Activated naive CD4-positive, alpha-beta T cell treated with anti-CD3 and anti-CD28 coated beads, Interleukin-2, amount 50 U/mL, for 24 hours (primary cell): Measurements from ENCODE around the gene IL10RB.

ENCODE experiments used
- H3K27ac Mint-ChIP-seq: one replicate; pipeline ENCODE4 v1.8.0; 2021; ENCODE audit warnings: mild to moderate bottlenecking, mixed read lengths
- H3K27me3 Mint-ChIP-seq: one replicate; pipeline ENCODE4 v1.8.0; 2021; ENCODE audit warnings: mixed read lengths
- H3K36me3 Mint-ChIP-seq: one replicate; pipeline ENCODE4 v1.8.0; 2021; ENCODE audit warnings: mixed read lengths
- H3K4me1 Mint-ChIP-seq: one replicate; pipeline ENCODE4 v1.8.0; 2021; ENCODE audit warnings: mixed read lengths
- H3K4me3 Mint-ChIP-seq: one replicate; pipeline ENCODE4 v1.8.0; 2021; ENCODE audit warnings: mild to moderate bottlenecking, mixed read lengths
- H3K9me3 Mint-ChIP-seq: one replicate; pipeline ENCODE4 v1.8.0; 2021; ENCODE audit warnings: mixed read lengths

IL10RB gene

GRCh38 chr21:33268737-33269441 is 2.7 kb downstream of the IL10RB start:
- H3K27me3 Mint-ChIP-seq, result no peaks in the 10 kb centered on the region
- peaks cover 16% of the 10 kb centered on the region for H3K36me3 Mint-ChIP-seq
- peaks cover 71% of the 10 kb centered on the region for H3K4me1 Mint-ChIP-seq
- H3K4me3 Mint-ChIP-seq, result peak overlapping the region; percentile 98
- no peaks in the 10 kb centered on the region for H3K9me3 Mint-ChIP-seq
- peak overlapping the region; percentile 93 for H3K27ac Mint-ChIP-seq

GRCh38 chr21:33270986-33271385 is 4.8 kb downstream of the IL10RB start:
- Mint-ChIP-seq H3K36me3 (peaks cover 15% of the 10 kb centered on the region), H3K4me3 (no peak overlapping the region), H3K9me3 (no peaks in the 10 kb centered on the region), H3K27me3 (no peaks in the 10 kb centered on the region), H3K4me1 (peaks cover 63% of the 10 kb centered on the region), H3K27ac (no peak overlapping the region)

DNA sequence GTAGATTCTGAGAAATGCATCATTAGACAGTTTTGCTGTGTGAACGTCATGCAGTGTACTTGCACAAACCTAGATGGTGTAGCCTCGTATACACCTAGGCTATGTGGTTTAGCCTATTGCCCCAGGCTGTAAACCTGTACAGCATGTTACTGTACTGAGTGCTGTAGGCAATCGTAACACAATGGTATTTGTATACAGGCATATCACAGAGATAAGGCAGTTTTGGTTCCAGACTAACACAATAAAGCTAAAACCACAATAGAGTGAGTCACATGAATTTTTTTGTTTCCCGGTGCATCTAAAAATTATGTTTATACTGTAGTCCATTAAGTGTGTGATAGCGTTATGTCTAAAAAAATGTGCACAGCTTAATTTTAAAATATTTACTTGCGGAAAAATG is 6.9 kb downstream of the IL10RB start:
- no peaks in the 10 kb centered on the region for H3K27me3 Mint-ChIP-seq
- no peaks in the 10 kb centered on the region for H3K9me3 Mint-ChIP-seq
- no peak overlapping the region for H3K27ac Mint-ChIP-seq
- H3K4me1 Mint-ChIP-seq, result peaks cover 52% of the 10 kb centered on the region
- no peak overlapping the region for H3K4me3 Mint-ChIP-seq
- peaks cover 24% of the 10 kb centered on the region for H3K36me3 Mint-ChIP-seq

GRCh38 chr21:33278721-33279120 is 12.6 kb downstream of the IL10RB start:
- Mint-ChIP-seq H3K9me3 (no peaks in the 10 kb centered on the region), H3K27me3 (no peaks in the 10 kb centered on the region), H3K4me3 (no peak overlapping the region), H3K4me1 (peaks cover 17% of the 10 kb centered on the region), H3K36me3 (peaks cover 30% of the 10 kb centered on the region), H3K27ac (no peak overlapping the region)

DNA sequence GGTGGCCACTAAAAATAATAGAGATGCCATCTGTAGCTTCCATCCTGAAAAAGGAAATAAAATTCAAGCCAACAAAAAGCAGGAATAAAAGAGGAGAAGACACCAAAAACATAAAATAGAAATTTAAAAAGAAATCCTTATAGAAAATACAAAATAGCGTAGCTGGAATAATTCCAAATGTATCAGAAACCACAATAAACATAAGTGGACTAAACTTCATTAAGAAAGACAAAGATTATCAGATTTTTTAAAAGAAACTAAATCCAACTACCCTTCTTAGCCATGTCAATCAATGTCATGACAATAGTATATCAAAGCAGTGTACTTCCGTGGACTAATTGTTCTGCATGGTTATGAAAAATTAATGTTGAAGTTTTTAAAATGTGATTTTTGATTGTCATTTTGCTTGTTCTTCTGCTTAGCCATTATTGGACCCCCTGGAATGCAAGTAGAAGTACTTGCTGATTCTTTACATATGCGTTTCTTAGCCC is 13.2 kb downstream of the IL10RB start:
- Mint-ChIP-seq H3K27ac (peak overlapping the region; percentile 18), H3K4me3 (no peak overlapping the region), H3K27me3 (no peaks in the 10 kb centered on the region), H3K36me3 (peaks cover 30% of the 10 kb centered on the region), H3K4me1 (peaks cover 15% of the 10 kb centered on the region), H3K9me3 (no peaks in the 10 kb centered on the region)

- Mint-ChIP-seq H3K4me1 (peaks cover 11% of the 10 kb centered on the region), H3K4me3 (no peak overlapping the region), H3K27ac (no peak overlapping the region), H3K9me3 (no peaks in the 10 kb centered on the region), H3K27me3 (no peaks in the 10 kb centered on the region), H3K36me3 (peaks cover 34% of the 10 kb centered on the region)
Measured at GRCh38 chr21:33281096-33281652, 15.0 kb downstream of the IL10RB start.

GRCh38 chr21:33283203-33283602 is 17.0 kb downstream of the IL10RB start:
- H3K27ac Mint-ChIP-seq, result no peak overlapping the region
- H3K4me3 Mint-ChIP-seq, result no peak overlapping the region
- peaks cover 25% of the 10 kb centered on the region for H3K36me3 Mint-ChIP-seq
- H3K27me3 Mint-ChIP-seq, result no peaks in the 10 kb centered on the region
- peaks cover 8% of the 10 kb centered on the region for H3K4me1 Mint-ChIP-seq
- H3K9me3 Mint-ChIP-seq, result no peaks in the 10 kb centered on the region

GRCh38 chr21:33286076-33286475 is 19.9 kb downstream of the IL10RB start:
- H3K27me3 Mint-ChIP-seq, result no peaks in the 10 kb centered on the region
- peaks cover 8% of the 10 kb centered on the region for H3K4me1 Mint-ChIP-seq
- H3K36me3 Mint-ChIP-seq, result peaks cover 16% of the 10 kb centered on the region
- no peak overlapping the region for H3K27ac Mint-ChIP-seq
- no peaks in the 10 kb centered on the region for H3K9me3 Mint-ChIP-seq
- no peak overlapping the region for H3K4me3 Mint-ChIP-seq

GRCh38 chr21:33286600-33287456 is 20.7 kb downstream of the IL10RB start:
- Mint-ChIP-seq H3K27ac (peak overlapping the region; percentile 5), H3K9me3 (no peaks in the 10 kb centered on the region), H3K4me3 (no peak overlapping the region), H3K36me3 (peaks cover 16% of the 10 kb centered on the region), H3K4me1 (peaks cover 8% of the 10 kb centered on the region), H3K27me3 (no peaks in the 10 kb centered on the region)

DNA sequence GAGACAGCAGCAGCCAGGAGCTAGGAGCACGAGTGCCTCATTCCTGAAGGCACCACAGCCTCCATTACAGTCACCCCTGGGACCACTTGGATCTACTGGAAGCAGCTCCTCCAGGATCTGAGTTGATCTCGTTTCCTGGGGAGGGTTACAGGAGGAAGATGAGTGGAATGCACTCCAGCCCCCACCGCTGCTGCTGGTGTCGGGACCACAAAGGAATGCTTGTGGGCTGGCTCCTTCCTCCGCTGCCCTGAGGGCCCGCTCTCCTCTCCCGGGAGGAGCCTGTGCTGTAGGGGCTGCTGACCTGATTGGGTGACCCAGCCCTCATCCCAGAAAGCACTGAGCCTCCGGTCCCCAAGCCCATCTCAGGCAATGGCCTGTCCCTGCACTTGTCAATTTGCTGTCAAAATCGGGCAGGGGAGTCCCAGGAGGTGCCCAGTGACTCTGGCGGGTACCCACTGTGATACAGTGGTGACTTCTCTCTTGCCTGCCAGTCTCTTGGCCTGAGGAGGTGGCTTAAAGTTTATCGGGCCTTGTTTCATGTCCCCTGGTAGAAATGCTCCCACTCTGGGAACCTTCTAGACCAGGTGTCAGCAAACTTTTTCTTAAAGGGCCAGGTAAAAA is 23.1 kb downstream of the IL10RB start:
- Mint-ChIP-seq H3K36me3 (peaks cover 8% of the 10 kb centered on the region), H3K4me1 (peaks cover 23% of the 10 kb centered on the region), H3K27me3 (no peaks in the 10 kb centered on the region)

GRCh38 chr21:33290441-33290840 is 24.3 kb downstream of the IL10RB start:
- Mint-ChIP-seq H3K27me3 (no peaks in the 10 kb centered on the region), H3K36me3 (peaks cover 8% of the 10 kb centered on the region)

More for the DNA sequence above, 23.1 kb downstream of the IL10RB start:
- Mint-ChIP-seq H3K9me3 (no peaks in the 10 kb centered on the region), H3K4me3 (no peak overlapping the region), H3K27ac (no peak overlapping the region)

DNA sequence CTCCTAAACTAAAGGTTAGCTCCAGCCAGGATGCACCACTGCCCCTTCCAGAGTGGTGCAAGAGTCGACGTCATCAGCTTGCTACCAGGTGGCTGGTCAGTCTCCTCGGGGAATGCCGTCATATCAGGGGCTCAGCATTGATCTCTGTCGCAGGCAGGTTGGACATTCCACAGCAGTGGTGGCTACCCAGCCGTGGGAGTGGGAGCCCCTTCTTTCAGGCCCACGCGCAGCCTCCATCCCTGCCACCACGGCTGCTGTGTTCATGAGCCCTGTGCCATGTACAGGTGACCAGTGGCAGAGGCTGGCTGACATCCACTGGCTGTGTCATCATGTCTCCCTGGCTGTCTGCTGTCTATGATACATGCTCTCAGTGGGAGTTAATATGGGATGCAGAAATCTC is 25.5 kb downstream of the IL10RB start:
- Mint-ChIP-seq H3K27ac (no peak overlapping the region), H3K4me3 (no peak overlapping the region), H3K9me3 (no peaks in the 10 kb centered on the region), H3K27me3 (no peaks in the 10 kb centered on the region), H3K4me1 (peaks cover 28% of the 10 kb centered on the region), H3K36me3 (peaks cover 5% of the 10 kb centered on the region)

More at GRCh38 chr21:33290441-33290840, 24.3 kb downstream of the IL10RB start:
- no peak overlapping the region for H3K4me3 Mint-ChIP-seq
- peaks cover 28% of the 10 kb centered on the region for H3K4me1 Mint-ChIP-seq
- no peak overlapping the region for H3K27ac Mint-ChIP-seq
- H3K9me3 Mint-ChIP-seq, result no peaks in the 10 kb centered on the region

DNA sequence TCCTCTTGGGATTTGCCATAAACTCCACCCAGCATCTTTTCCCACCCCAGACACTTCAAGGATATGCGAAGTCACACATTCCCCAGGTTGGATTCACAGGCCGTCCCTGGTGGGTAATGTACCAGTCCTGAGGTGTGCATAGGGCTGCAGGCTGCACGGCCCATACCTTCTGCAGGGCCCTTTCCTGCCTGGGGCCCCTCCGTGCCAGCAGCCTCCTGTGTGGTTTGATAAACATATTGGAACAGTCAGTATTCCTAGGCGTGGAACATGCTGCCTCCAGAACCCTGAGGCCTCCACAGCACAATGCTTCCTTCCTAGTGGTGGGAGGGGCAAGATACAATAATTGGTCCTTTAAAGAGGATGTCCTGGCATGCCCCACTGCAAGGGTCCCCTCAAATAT is 26.6 kb downstream of the IL10RB start:
- Mint-ChIP-seq H3K4me1 (peaks cover 36% of the 10 kb centered on the region), H3K36me3 (peaks cover 5% of the 10 kb centered on the region), H3K9me3 (no peaks in the 10 kb centered on the region), H3K27ac (no peak overlapping the region), H3K27me3 (no peaks in the 10 kb centered on the region), H3K4me3 (no peak overlapping the region)

- H3K4me3 Mint-ChIP-seq, result no peak overlapping the region
Measured at GRCh38 chr21:33293136-33293535, 27.0 kb downstream of the IL10RB start.

DNA sequence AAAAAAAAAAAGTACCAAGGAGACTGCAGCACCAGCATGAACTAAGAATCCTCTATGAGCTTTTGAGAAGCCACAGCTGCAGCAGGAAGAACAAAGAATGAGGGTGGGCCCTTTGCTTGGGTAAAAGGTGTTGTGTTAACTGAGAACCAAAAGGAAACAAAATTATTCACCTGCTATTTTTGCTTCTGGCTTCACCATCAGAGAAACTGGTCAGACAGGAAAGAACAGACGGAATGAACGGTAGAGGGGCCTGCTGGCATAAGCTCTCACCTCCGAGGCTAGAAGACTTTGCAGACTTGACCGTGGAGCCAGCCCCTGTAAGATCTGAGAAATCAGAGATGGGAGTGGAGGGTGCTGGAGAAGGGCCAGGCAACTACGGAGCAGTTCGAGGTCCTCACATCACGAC is 27.6 kb downstream of the IL10RB start:
- peak overlapping the region; percentile 47 for H3K4me3 Mint-ChIP-seq
- H3K9me3 Mint-ChIP-seq, result no peaks in the 10 kb centered on the region
- peaks cover 46% of the 10 kb centered on the region for H3K4me1 Mint-ChIP-seq
- no peaks in the 10 kb centered on the region for H3K27me3 Mint-ChIP-seq
- H3K27ac Mint-ChIP-seq, result peak overlapping the region; percentile 73
- peaks cover 3% of the 10 kb centered on the region for H3K36me3 Mint-ChIP-seq

More at GRCh38 chr21:33293136-33293535, 27.0 kb downstream of the IL10RB start:
- no peaks in the 10 kb centered on the region for H3K9me3 Mint-ChIP-seq
- H3K27ac Mint-ChIP-seq, result no peak overlapping the region
- H3K36me3 Mint-ChIP-seq, result peaks cover 5% of the 10 kb centered on the region
- no peaks in the 10 kb centered on the region for H3K27me3 Mint-ChIP-seq
- peaks cover 40% of the 10 kb centered on the region for H3K4me1 Mint-ChIP-seq
